IPS DF 19.7 (cell line): ENCODE data around the gene GPR15.

Experiments
- DNase-seq: peaks from one replicate; pipeline ENCODE4 v3.0.0-alpha.2; 2013; ENCODE audit warnings: low read depth, low spot score

Gene GPR15

DNA sequence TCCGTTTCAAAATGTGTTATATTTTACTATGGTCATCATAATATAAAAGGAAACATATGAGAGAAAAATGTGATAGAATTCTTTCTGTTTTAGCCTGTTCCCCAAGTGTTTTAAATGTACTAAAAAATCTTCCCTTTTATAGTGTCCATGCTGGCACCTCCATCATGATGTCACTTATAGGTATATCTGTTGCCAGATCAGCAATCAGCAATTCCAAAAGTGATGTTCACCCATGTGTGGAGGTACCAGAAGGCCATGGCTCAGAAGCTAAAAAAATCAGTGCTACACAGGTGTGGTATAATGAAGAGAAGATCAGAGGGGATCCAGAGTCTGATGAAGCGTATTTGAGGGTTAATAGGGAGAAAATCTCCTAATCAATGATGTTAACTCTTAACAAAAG lies 1.1 kb upstream of the GPR15 start:
- no peak for DNase-seq

DNA sequence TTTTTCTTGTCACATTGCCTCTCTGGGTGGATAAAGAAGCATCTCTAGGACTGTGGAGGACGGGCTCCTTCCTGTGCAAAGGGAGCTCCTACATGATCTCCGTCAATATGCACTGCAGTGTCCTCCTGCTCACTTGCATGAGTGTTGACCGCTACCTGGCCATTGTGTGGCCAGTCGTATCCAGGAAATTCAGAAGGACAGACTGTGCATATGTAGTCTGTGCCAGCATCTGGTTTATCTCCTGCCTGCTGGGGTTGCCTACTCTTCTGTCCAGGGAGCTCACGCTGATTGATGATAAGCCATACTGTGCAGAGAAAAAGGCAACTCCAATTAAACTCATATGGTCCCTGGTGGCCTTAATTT lies 478 bp downstream of the GPR15 start:
- no peak for DNase-seq

DNA sequence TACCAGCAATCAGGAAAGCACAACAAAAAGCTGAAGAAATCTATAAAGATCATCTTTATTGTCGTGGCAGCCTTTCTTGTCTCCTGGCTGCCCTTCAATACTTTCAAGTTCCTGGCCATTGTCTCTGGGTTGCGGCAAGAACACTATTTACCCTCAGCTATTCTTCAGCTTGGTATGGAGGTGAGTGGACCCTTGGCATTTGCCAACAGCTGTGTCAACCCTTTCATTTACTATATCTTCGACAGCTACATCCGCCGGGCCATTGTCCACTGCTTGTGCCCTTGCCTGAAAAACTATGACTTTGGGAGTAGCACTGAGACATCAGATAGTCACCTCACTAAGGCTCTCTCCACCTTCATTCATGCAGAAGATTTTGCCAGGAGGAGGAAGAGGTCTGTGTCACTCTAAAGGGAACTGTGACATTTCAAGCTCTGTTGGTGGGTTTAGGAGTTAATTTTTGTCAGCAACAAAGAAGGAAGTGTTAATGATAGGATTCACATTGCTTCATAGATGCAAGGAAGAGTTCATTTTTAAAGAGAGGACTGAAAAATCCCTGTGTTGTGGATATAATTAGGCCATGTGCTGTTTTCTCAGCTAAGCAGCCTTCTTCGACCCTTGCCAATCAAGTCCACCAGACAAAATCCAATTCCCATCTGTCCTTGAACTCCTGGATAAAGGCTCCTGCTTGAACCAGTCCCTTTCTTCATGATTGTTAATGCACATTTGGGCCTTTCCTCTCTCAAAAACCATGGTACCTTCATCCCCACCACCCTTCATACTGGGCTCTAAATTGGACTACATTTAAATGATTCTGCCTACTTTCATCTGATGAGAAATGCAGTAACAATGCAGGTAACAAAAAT lies 1.2 kb downstream of the GPR15 start:
- DNase-seq, result no peak

DNA sequence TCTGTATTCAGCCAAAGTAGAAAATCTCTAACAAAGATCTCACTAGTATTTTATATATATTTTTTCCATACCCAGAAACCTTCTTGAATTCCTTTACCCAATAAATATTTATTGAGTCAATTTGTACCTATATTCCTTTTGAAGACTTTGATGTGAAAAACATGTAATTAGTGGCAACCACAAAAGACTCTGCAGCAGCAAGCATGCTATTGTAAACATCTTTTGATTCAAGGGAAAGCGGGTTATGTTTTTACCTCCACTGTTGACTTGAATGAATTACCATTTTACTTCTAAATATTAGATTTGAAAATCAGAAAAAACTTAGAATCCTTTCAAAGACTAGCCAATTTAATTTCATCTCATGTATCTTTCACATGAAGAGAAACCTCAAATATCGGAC lies 2.4 kb downstream of the GPR15 start:
- DNase-seq, result no peak

DNA sequence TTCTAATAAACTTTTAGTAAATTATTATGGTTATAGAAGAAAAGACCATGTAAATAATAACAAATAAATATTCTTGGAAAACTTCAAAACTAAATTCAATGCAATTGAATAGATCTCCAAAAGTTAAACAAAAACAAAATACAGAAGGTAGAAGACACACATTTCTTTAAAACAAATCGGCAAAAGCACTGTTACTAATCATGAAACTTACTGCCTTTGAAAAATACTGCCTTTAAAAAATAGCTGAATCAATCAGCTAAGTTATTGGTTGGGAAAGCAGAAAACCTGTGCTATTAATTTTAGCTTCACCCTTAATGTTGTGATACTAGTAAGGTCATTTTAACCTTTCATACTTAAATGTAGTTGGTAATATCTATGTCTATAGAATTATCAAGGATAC lies 3.0 kb downstream of the GPR15 start:
- no peak for DNase-seq

DNA sequence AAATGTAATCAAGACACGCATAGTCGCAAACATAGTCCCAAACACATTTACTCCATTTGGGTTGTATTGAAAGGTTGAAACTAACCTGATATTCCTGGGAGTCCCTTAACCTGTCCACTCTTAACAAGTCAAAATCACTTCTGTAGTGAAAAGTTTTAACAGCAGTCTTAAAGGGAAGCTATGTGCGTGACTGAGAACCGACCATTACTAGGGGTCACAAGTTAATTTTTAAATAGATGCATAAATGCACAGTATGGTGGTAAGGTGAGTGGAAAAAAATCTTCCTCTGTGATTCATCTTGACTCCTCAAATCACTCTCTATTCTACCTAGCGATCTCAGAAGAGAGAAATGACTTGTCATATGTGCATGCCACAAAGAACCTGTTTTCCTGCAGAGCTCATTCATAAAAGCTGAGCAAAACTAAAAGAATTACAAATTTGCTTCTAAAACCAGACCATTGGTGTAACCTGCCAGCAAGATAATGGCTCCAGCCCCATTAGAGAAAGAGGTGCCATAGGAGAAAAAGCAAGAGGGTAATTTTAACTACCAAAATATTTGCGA lies 4.8 kb downstream of the GPR15 start:
- no peak for DNase-seq

DNA sequence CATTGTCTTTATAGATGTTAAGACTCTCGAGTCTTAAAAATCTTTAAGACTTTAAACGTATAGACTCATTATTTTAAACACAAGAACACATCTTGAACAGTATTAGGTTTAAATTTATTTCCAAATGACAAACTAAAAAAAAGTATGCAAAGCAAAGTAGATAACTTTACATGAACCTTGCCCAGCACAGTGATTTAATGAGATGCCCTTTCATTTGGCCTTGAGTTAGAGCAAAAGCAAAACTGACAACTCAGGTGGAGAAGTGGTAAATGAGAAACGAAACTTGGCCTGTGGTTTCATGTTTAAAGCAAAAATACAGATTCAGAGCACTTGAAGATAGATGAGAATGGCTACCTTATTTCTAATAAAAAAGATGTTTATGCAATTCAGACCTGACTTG lies 8.6 kb downstream of the GPR15 start:
- no peak for DNase-seq

DNA sequence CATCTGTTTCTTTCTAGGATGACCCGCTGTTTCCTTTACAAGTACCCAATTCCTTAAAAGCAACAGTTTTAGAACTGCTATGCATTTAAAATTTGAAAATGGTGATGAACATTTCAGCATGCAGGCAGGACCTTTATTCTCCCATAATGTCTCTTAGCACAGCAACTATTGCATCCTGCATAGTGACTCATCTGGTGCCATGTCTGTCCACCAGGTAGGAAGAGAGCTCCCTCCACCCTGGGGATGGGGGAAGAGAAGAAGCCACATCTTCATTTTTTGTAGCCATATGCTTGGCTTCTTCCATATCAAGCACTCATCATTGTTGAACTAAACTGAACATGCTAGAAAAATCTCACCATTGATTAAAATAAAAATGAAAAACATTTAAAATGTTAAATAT lies 9.9 kb downstream of the GPR15 start:
- DNase-seq, result no peak

DNA sequence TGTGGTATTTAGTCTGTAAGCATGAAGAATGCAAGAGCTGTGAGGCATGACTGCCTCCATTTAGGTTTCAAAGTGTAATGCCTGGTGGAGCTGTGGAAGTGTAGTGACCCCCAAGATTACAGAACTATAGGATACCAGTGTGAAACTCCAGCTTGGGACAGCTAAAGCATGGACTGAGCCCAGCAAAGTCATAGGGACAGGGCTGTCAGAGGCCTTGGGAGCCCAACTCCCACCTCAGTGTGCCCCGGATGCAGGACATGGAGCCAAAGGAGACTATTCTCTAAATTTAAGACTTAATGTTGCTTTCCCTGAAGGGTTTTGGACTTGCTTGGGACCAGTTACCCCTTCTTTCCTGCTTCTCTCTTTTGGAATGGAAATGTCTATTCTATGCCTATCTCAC lies 10.8 kb downstream of the GPR15 start:
- no peak for DNase-seq

DNA sequence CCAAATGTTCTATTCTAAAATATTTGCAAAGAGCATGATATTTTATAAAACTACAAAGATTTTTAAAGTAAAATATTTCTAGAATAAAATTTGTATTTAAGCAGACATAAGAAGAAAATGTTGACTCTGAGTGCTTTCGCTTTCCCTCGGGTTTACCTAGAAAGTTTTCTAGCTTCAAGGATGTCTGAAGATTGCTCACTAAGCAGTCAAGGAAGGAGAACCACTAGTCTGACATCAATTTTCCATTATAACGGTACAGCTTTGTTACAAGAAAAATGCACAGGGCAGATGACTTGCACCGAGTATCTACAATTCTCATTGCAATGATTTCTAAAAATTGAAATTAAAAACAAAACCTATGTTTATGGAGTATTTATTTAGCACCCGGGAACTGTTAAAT lies 14.2 kb downstream of the GPR15 start:
- no peak for DNase-seq

DNA sequence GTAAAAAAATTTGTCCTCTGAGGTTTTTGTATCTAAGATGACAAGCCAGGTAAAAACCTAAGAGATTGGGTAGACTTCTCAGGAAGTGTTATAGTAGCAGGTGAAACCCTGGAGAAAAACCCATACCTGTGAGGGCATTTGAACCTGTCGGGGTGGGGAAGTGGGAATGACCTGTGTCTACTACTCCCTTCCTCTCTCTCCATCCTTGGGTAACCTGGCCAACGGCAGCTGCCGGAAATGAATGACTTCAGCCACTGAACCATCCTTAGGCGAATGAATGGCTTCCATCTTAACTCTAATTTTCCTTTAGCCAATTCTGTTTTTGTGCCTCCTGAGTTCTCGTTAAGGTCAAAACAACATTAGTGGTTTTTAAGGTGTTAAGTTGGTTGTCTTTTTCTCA lies 16.8 kb downstream of the GPR15 start:
- no peak for DNase-seq

DNA sequence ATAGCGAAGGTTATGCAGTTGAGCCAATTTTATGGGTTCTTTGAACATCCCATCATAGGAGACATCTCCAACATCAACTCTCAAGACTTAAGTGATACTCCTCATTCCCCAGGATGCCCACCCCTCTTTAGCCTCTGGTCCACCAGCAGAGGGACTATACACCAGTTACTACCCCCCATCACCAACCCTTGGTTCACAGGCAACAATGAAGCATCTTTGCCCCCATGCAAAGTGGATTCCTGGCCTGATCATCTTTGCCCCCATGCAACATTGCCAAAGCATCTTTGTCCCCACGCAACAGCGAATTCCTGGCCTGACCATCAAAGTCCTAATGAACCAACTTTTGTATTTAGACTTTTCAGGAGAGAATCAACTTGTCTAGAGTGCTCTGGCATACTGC lies 19.1 kb downstream of the GPR15 start:
- no peak for DNase-seq

DNA sequence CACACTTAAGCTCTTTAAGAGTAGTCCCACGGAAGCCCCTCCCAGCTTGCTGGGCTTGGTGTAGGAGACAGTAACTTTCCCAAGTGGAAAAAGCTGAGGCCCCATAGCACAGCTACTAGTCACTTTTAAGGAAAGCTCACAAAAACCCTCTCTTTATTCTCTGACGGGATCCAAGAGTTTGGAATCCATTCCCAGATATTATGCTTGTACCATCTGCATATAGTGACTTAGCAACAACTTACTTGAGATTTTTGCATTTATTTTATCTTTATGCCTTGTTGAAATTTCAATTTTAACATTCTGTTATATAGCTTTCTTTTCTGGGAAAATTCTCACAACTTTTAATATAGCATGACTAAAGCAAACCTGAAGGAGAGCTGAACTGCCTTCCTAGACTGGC lies 19.5 kb downstream of the GPR15 start:
- DNase-seq, result no peak

DNA sequence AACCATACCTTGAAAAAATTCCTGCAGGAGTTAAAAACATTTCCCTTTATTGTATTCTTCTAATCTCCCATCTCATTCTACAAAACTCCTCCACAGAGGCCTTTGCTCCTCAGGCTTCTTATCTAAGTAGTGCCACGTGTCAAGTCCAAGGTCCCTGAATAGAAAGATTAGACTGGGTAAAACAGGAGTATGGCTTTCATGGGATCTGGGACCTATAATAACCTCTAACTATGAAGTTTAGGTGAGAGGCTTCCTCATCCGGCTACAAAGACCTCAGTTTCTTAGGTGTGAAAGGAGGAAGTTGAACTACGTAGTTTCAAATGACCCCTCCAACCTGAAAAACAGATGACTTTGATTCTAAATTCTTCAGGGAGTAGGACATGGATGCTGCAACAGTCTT lies 20.0 kb downstream of the GPR15 start:
- DNase-seq, result no peak

DNA sequence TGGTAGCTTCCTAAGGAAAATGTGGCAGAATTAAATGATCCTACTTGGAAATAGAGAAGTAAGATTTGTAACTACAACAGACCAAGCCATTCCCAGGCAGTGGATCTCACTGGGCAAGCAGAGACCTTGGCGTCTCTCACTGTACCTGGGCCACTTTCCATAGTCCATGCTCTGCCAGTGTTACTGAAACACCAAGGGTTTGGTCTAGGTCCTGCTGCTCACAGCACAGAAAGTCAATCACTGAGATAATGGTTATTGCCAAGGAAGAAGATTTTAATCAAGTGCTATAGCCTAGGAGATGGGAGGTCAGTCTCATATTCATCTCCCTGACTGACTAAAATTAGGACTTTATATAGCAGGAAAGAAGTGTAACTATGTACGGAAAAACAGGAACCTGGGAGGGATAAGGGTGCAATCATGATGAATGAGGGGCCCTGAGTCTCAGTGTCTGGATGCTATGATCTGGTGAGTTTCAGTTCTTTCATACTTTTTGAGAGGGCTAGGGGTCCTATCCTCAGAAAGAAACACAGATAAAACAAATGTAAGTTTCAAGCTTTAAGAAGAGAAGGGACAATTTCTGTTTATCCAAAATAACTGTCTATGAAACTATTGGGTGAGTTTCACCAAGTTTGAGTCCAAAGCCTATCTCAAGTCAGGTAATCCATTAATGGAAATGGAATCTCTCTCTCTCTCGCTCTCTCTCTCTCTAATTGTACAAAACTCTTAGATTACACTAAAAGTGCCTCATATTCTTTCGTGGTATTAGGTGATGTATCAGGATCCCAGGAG lies 20.6 kb downstream of the GPR15 start:
- DNase-seq, result no peak

DNA sequence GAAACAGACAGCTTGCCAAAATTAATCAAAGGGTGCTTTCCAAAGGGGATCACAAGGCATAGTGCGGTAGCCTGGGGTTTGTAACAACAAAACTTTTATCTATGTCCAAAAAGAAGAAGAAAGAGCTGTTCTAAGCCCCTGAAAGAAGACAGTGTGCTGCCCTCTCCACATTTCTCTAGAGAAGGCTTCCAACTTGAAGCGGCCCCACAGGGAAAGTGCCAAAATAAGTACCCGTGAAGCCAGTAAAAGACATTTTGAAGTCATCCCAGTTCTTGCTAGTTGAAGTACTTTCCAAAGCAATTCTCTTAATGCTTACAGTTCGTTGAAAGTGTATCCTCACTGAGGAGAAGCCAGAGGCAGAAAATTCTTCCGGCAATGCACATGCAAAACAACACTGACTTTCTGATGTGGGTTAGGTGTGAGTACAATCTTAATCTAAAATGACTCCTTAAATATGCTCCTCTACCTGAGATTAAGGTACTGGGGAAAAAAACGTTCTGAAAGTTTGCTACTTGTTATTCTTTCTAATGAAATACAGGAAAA lies 21.3 kb downstream of the GPR15 start:
- DNase-seq, result no peak

DNA sequence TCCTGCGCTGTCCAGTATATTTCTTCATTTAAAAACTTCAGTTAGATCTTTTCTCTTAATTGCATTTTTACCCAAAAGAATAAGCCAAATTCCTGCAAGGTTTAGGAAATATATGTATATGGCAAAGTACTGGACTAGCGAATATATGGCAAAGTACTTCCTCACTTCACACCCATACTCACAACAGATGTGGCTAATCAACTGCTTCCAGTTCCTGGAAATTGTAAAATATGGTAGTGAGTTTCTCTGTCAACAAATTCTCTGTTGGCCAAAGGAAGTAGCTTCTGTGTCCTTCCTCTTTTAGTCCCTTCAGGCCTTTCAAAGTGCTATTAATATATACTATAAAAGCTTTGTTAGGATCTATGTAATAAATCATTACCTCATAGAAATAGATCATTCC lies 22.0 kb downstream of the GPR15 start:
- no peak for DNase-seq

DNA sequence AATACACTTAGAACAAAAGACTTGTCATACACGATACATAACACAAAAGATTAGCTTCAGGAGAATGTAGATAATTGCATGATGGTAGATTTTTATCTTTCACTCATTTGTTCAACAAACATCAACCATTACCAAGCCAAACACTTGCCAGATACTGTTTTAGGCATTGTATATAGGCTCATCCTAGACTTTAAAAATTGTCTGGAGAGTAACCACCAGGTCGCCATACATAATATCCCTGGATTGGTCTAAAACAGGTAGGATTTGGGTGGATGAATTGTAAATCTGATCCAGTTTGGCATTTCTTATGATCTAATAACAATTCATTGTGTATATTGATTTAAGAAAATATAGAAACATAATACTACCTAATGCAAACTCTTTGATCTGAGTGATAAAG lies 22.8 kb downstream of the GPR15 start:
- no peak for DNase-seq

DNA sequence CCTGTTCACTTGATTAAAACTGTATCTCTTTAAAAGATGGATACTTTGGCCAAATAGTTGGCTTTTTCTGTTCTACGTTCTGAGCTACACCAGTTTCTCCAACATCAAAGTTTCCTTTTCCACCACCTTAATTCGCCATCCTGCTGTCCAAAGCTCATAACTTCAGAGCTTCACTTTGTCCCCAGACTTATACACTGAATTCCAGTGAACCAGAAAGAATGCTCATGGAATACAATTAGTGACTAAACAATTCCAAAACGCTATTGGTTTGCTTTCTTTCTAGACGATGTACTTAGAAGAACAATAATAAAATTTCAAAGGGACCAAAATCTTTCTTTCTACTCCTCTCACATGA lies 23.2 kb downstream of the GPR15 start:
- no peak for DNase-seq

DNA sequence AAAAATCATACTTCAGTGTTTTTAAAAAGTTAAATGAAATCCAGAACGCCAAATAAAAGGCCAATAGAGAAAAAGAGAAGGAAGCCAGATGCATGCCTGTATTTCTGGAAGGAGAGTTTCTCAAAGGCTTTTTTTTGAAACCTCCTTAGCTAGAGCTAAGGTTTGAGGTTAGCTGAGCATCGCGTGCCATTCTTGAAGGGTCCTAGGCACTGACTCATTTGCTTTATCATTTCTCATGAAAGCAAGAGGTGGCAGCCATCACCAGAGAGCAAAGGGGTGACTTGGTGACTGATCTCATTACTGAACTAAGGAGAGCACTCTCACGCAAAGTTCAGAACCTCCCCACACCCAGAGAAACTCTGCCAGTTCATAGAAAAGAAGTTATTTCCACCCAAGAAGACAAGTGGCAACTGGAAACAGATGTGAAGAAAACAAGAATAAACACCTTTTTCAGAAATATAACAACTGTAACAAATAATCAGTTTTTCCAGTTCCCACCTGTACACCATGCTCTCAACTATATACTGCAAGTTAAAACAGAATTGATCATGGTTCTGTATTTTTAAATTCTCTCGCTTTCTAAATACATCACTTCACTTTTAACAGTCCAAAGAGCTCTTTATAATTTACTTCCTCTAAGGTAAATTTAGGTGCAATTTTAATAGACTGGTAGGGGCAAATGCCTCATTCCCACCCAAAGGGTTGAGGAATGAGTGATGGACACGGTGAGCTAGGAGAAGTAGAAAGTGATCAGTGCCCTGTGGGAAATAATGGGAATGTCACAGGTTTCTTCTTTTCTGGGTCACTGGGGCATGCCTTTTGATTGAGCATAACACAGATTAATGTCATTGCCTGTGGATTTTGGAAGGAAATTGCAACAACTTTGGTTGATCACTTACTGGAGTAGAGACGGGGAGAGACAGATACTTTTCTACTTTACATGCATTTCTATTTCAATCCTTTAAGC lies 24.7 kb downstream of the GPR15 start:
- DNase-seq, result no peak

DNA sequence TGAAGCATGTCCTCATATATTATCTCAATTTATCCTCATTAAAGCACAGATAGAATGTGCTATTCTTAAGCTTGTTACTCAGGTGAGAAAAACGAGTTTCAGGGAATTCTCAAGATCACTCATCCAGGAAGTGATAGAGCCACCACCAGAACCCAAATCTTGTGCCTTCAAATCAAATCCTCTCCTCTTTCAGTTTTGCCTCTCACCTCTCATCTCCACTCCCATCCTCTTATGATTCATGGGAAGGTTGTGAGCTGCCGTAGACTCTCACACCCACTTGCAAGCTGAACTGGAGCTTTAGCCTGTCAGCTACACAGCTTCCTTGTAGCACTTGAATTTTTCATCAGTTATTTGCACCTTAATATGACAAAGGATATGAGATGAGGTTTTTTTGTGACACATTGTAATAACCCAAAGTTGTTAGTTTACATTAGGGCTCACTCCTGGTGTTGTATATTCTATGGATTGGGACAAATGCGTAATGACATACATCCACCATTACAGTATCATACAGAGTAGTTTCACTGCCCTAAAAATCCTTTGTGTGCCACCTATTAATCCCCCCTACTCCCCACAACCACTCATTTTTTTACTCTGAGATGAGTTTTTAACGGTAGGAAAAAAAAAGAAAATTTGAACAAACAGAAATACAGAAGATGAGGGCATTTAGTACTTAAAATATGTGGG lies 25.7 kb downstream of the GPR15 start:
- DNase-seq, result no peak
